H54 (cell line): Measurements from ENCODE around the gene SLC15A1.
"Not testable (repeated sequence)": the region's sequence is repeated elsewhere in the genome, so short reads cannot be mapped to it uniquely, and the experiment has no call there.

Experiments
- DNase-seq: peaks from one replicate; pipeline ENCODE4 v3.0.0; 2011; ENCODE audit warnings: low spot score, mixed read lengths; ENCODE audit not compliant: insufficient read length
- FAIRE-seq: peaks from 3 replicates; lab custom pipeline; 2011; peaks lifted over from hg19 to GRCh38; lab: Jason Lieb, UNC
- POLR2A ChIP-seq: IDR thresholded peaks from 2 replicates; pipeline ENCODE4 v1.6.1; 2011; ENCODE audit warnings: low read depth, mild to moderate bottlenecking, low read length

SLC15A1 gene

GRCh38 chr13:98657506-98658085 is 94.9 kb downstream of the SLC15A1 start:
- no peak for FAIRE-seq
- TF ChIP-seq POLR2A: no peak
- DNase-seq: no peak

- no peak for TF ChIP-seq POLR2A
- FAIRE-seq: no peak
- no peak for DNase-seq
These were observed 96.2 kb downstream of the SLC15A1 start for GRCh38 chr13:98656223-98656622.

DNA sequence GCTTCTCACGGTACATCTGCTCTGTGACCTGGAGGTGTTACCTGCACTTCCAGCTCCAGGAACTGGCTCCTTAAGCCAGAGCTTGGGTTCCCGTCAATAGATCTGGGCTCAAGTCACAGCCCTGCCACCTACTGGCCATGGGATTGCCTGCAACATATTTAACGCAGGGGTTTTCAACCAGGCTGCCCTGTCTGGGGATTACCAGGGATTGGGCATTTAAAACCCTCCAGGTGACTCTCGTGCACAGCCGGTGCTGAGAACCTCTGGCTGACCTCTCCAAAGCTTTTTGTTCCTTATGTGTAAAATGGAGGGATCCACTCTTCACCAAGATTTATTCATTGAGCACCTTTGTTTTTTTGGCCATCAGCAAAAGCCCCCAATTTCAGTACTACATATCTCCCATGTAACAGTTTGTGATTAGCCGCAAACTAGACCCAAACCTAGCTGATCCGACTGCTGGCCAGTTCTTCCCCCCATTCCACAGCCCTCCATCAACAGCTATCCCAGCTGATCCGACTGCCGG is 98.9 kb downstream of the SLC15A1 start:
- FAIRE-seq (peak; percentile 88), DNase-seq (peak; percentile 89)
- TF ChIP-seq POLR2A: no peak

DNA sequence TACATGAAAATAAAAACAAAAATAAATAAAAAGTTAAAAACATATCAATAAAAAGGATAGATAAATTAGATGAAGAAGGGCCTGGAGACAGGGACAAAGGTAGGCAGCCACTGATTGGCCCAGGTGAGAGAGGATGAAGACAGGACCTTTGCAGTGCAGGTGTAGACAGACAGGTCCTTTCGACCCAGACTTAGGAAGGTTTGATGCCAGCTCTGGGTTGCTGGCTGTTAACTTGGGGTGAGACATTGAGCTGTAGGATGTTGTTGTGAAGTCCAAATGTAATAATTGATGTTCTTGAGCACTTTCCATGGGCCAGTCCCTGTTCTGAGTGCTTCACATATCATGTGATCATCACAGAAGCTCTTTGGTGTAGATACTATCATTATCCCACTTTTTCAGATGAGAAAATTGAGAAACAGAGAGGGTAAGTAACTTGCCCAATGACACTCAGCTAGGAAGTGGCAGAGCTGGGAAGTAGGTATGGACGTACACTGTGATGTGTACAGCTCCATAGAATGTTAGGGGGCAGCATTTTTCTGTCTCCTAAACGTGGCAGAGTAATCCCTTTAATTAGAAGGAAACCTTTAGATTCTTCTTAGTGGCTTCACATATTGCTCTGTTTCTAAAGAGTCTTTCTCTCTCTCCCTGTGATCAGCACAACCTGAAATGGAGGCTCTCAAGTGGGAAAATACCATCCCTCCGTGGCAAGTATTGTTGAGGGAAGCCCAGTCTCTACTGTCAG is 99.6 kb downstream of the SLC15A1 start:
- DNase-seq (no peak), FAIRE-seq (no peak)
- no peak for TF ChIP-seq POLR2A

- no peak for TF ChIP-seq POLR2A
- DNase-seq: no peak
- FAIRE-seq: no peak
These were observed 100.2 kb downstream of the SLC15A1 start for GRCh38 chr13:98652276-98652675.

- DNase-seq (no peak), FAIRE-seq (no peak)
- TF ChIP-seq POLR2A: no peak
These were observed 100.7 kb downstream of the SLC15A1 start for GRCh38 chr13:98651744-98652143.

GRCh38 chr13:98650396-98651107 is 101.9 kb downstream of the SLC15A1 start:
- DNase-seq: no peak
- no peak for FAIRE-seq
- no peak for TF ChIP-seq POLR2A

DNA sequence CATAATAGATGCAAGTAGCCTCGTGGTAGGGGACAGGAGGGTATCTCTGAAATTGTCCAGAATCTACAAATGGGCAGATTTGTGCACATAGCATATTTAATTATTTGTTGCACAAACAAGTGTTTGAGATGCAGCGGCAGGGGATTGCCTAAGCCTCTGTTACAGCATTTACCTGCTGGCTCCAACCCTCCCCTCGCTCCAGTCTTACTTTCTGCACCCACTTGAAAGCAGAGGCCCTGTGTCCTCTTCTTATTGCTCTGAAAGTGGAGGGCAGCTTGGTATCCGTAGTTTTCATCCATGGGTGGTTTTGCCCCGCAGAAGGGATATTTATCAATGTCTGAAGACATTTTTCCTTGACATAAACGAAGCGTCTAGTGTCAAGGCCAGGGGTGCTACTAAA is 102.6 kb downstream of the SLC15A1 start:
- DNase-seq (no peak), FAIRE-seq (no peak)
- no peak for TF ChIP-seq POLR2A

DNA sequence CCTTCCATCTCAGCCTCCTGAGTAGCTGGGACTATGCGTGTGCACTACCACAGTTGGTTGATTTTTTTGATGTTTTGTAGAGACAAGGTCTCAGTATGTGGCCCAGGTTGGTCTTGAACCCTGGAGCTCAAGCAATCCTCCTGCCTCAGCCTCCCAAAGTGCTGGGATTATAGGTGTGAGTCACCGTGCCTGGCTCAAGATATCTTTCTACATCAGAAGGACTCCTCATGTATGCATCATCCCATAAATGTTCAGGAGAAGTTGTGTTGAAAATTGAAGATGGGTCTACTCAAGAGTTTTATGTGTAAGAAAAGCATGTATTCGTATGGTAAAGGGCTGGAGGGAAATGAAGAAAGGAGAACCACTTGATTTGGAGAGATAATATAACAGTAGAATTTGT is 103.8 kb downstream of the SLC15A1 start:
- no peak for TF ChIP-seq POLR2A
- FAIRE-seq (no peak), DNase-seq (no peak)

DNA sequence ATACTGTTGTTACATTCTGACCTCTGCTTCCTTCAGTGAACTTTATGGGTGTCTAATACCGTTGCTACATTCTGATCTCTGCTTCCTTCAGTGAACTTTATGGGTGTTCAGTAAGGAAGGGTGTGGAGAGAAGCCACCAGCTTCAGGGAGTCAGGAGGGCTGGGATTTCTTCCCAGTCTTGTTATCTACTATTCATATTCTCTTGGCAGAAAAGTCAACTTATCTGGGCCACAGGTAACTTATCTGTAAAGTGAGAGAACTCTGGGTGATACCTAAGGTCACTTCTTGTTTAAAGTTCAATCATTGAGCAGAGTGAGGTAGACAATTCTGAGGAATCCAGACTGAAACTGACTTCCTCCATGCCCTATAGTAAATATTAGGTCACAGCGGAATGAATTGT is 104.3 kb downstream of the SLC15A1 start:
- FAIRE-seq: no peak
- no peak for DNase-seq
- no peak for TF ChIP-seq POLR2A

DNA sequence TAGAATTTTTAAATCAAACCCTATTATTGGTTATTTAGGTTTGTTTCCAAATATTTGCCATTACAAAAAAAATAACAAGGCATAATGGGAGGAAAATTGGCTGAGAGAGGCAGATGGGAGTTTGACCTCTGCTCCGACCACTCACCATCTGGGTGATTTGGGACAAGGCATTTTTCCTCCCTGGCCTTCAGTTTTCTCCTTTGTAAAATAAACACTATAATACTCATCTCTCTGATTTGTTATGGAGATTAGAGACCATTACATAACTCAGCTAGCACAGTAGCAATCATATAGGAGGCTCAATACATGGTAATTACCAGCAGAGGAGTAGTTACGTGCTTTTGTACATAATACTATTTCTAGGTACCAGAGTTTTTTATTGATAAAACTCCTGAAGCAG is 105.4 kb downstream of the SLC15A1 start:
- no peak for TF ChIP-seq POLR2A
- no peak for DNase-seq
- FAIRE-seq: no peak

GRCh38 chr13:98643479-98643878 is 109.0 kb downstream of the SLC15A1 start:
- DNase-seq (no peak), FAIRE-seq (no peak)
- no peak for TF ChIP-seq POLR2A

DNA sequence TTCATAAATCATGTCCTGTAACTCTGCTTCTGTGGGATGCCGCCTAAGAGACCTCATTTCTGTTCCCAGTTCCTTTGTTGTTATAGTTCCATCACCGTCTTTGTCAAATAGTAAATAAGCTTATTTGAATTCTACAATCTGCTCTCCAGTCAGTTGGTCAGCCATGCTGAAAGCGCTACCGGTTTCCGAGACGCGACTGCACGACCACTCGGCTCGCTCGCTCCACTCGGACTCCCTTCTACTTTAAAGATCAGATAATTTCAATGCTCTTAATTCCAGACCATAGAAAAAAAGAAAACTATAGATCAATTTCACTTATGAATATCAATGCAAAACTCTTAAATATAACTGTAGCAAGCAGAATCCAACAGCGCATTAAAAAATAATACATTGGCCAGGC is 111.4 kb downstream of the SLC15A1 start:
- no peak for TF ChIP-seq POLR2A
- FAIRE-seq: no peak
- DNase-seq: no peak

GRCh38 chr13:98639785-98640184 is 112.7 kb downstream of the SLC15A1 start:
- peak; percentile 80 for FAIRE-seq
- DNase-seq: not testable (repeated sequence)

- FAIRE-seq, DNase-seq: not testable (repeated sequence)
These were observed 114.1 kb downstream of the SLC15A1 start for GRCh38 chr13:98638352-98638751.
